HEK293 (cell line): ENCODE data around the gene YIPF3.

Experiments
- HOXD13 ChIP-seq: sonication (generic); formaldehyde crosslinking; IDR thresholded peaks from 2 replicates; pipeline ENCODE4 v1.8.0; 2022; ENCODE audit warnings: missing genetic modification reagents, borderline replicate concordance
- RBAK ChIP-seq: fragments of 450-650 bp; formaldehyde crosslinking; IDR thresholded peaks from 2 replicates; pipeline ENCODE4 v1.5.1; 2016; ENCODE audit warnings: missing biosample characterization, missing genetic modification characterization
- TCF7L2 ChIP-seq: IDR thresholded peaks from 2 replicates; pipeline ENCODE4 v1.6.1; 2011; ENCODE audit warnings: low read depth, mild to moderate bottlenecking, inconsistent platforms, low read length, moderate library complexity, borderline replicate concordance
- ZBTB7A ChIP-seq: fragments of 450-650 bp; formaldehyde crosslinking; IDR thresholded peaks from 2 replicates; pipeline ENCODE4 v1.5.1; 2016; ENCODE audit warnings: low read depth, missing biosample characterization, missing genetic modification characterization
- ZFP69B ChIP-seq: fragments of 450-650 bp; formaldehyde crosslinking; IDR thresholded peaks from 2 replicates; pipeline ENCODE4 v1.5.1; 2016; ENCODE audit warnings: missing biosample characterization, missing genetic modification characterization
- ZNF121 ChIP-seq: fragments of 450-650 bp; formaldehyde crosslinking; IDR thresholded peaks from 2 replicates; pipeline ENCODE4 v1.5.1; 2016; ENCODE audit warnings: missing biosample characterization, missing genetic modification characterization
- ZNF146 ChIP-seq: fragments of 450-650 bp; formaldehyde crosslinking; IDR thresholded peaks from 2 replicates; pipeline ENCODE4 v1.5.1; 2016; ENCODE audit warnings: missing biosample characterization, missing genetic modification characterization
- ZNF423 ChIP-seq: fragments of 450-650 bp; formaldehyde crosslinking; IDR thresholded peaks from 2 replicates; pipeline ENCODE4 v1.5.1; 2016; ENCODE audit warnings: missing biosample characterization, missing genetic modification characterization
- TF ChIP-seq, protein P1 (sequence below): fragments of 450-650 bp; formaldehyde crosslinking; IDR thresholded peaks from 2 replicates; pipeline ENCODE4 v1.5.1; 2016; ENCODE audit warnings: missing biosample characterization, missing genetic modification characterization
- TF ChIP-seq, protein P2 (sequence below): sonication (generic); formaldehyde crosslinking; IDR thresholded peaks from 2 replicates; pipeline ENCODE4 v1.8.1; 2022; ENCODE audit warnings: mild to moderate bottlenecking, moderate library complexity, missing genetic modification reagents
- TF ChIP-seq, protein P3 (sequence below): fragments of 450-650 bp; formaldehyde crosslinking; IDR thresholded peaks from 2 replicates; pipeline ENCODE4 v1.5.1; 2016; ENCODE audit warnings: missing biosample characterization, missing genetic modification characterization
- TF ChIP-seq, protein P4 (sequence below): fragments of 450-650 bp; formaldehyde crosslinking; IDR thresholded peaks from 2 replicates; pipeline ENCODE4 v1.5.1; 2016; ENCODE audit warnings: missing biosample characterization, missing genetic modification characterization

DNA sequence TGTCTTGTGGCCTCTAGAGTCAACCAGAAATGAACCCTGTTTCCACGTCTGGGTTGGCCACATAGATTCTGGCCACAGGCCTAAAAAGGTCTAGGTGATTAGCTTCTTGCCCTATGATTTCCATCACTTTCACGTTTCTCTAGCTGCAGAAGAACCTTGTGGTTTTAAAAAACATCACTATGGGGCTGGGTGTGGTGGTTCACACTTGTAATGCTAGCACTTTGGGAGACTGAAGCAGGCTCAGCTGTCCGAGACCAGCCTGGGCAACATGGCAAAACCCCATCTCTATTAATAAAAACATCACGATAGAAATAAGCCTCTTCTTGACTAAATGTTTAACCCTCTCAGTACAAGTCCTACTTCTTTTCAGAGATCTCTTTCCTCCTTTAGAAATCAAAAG is 27.7 kb upstream of the YIPF3 start:
- TF ChIP-seq, protein P1, sequence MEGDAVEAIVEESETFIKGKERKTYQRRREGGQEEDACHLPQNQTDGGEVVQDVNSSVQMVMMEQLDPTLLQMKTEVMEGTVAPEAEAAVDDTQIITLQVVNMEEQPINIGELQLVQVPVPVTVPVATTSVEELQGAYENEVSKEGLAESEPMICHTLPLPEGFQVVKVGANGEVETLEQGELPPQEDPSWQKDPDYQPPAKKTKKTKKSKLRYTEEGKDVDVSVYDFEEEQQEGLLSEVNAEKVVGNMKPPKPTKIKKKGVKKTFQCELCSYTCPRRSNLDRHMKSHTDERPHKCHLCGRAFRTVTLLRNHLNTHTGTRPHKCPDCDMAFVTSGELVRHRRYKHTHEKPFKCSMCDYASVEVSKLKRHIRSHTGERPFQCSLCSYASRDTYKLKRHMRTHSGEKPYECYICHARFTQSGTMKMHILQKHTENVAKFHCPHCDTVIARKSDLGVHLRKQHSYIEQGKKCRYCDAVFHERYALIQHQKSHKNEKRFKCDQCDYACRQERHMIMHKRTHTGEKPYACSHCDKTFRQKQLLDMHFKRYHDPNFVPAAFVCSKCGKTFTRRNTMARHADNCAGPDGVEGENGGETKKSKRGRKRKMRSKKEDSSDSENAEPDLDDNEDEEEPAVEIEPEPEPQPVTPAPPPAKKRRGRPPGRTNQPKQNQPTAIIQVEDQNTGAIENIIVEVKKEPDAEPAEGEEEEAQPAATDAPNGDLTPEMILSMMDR (tag by site-specific recombination) = no peak
- TF ChIP-seq TCF7L2 = no peak
- TF ChIP-seq, protein P2, sequence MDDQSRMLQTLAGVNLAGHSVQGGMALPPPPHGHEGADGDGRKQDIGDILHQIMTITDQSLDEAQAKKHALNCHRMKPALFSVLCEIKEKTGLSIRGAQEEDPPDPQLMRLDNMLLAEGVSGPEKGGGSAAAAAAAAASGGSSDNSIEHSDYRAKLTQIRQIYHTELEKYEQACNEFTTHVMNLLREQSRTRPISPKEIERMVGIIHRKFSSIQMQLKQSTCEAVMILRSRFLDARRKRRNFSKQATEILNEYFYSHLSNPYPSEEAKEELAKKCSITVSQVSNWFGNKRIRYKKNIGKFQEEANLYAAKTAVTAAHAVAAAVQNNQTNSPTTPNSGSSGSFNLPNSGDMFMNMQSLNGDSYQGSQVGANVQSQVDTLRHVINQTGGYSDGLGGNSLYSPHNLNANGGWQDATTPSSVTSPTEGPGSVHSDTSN (CRISPR knock-in tag) = no peak
- no peak for TF ChIP-seq ZBTB7A
- TF ChIP-seq ZFP69B (tag by site-specific recombination) = no peak
- TF ChIP-seq ZNF121 (tag by site-specific recombination) = no peak
- TF ChIP-seq, protein P3, sequence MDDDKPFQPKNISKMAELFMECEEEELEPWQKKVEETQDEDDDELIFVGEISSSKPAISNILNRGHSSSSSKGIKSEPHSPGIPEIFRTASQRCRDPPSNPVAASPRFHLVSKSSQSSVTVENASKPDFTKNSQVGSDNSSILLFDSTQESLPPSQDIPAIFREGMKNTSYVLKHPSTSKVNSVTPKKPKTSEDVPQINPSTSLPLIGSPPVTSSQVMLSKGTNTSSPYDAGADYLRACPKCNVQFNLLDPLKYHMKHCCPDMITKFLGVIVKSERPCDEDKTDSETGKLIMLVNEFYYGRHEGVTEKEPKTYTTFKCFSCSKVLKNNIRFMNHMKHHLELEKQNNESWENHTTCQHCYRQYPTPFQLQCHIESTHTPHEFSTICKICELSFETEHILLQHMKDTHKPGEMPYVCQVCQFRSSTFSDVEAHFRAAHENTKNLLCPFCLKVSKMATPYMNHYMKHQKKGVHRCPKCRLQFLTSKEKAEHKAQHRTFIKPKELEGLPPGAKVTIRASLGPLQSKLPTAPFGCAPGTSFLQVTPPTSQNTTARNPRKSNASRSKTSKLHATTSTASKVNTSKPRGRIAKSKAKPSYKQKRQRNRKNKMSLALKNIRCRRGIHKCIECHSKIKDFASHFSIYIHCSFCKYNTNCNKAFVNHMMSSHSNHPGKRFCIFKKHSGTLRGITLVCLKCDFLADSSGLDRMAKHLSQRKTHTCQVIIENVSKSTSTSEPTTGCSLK (tag by site-specific recombination) = no peak
- TF ChIP-seq ZNF146 (tag by site-specific recombination) = no peak
- no peak for TF ChIP-seq HOXD13 (CRISPR knock-in tag)
- no peak for TF ChIP-seq RBAK
- no peak for TF ChIP-seq ZNF423 (tag by site-specific recombination)
- TF ChIP-seq, protein P4, sequence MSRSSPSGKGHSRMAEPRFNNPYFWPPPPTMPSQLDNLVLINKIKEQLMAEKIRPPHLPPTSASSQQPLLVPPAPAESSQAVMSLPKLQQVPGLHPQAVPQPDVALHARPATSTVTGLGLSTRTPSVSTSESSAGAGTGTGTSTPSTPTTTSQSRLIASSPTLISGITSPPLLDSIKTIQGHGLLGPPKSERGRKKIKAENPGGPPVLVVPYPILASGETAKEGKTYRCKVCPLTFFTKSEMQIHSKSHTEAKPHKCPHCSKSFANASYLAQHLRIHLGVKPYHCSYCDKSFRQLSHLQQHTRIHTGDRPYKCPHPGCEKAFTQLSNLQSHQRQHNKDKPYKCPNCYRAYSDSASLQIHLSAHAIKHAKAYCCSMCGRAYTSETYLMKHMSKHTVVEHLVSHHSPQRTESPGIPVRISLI = no peak
